GM10847 (cell line): Measurements from ENCODE around the gene ZNF793.
A peak's percentile ranks its signal among the peaks of the same experiment; 100 is the strongest.

Experiments
- POLR2A ChIP-seq: IDR thresholded peaks from 2 replicates; pipeline ENCODE4 v1.6.1; 2011; ENCODE audit not compliant: insufficient read length; ENCODE audit errors: extremely low read depth

ZNF793 gene

GRCh38 chr19:37519890-37520289, 13.2 kb downstream of the ZNF793 start:
- TF ChIP-seq POLR2A = no peak

GRCh38 chr19:37537391-37537947, 30.7 kb downstream of the ZNF793 start:
- TF ChIP-seq POLR2A = no peak

- peak; percentile 30 for TF ChIP-seq POLR2A
Observed at GRCh38 chr19:37551129-37551993, 44.6 kb downstream of the ZNF793 start.

DNA sequence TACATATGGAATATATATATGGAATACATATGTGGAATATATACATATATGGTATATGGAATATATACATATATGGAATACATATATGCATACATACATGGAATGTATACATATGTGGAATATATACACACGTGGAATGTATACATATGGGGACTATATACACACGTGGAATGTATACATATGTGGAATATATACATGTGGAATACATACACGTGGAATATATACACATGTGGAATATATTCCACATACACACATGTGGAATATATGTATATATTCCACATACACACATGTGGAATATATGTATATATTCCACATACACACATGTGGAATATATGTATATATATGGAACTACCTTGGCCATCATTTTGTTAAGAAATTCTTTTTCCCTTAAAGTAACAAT, 56.8 kb downstream of the ZNF793 start:
- TF ChIP-seq POLR2A = no peak

DNA sequence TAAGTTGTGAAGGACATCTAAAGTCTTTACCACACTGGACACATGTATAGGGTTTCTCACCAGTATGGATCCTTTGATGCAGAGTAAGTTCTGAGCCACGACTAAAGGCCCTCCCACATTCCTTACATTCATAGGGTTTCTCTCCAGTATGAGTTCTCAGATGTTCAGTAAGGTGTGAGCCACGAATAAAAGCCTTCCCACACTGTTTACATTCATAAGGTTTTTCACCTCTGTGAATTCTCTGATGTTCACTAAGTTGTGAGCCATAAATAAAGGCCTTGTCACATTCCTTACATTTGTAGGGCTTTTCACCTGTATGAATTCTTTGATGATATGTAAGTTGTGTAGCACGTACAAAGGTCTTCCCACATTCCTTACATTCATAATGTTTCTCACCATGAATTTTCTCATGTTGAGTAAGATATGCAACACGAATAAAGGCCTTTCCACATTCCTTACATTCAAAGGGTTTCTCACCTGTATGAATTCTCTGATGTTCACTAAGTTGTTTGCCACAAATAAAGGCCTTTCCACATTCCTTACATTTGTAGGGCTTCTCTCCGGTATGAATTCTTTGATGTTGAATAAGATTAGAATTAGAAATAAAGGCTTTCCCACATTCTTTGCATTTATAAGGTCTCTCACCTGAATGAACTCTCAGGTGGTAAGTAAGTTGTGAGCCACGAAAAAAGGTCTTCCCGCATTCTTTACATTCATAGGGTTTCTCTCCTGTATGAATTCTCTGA, 58.1 kb downstream of the ZNF793 start:
- TF ChIP-seq POLR2A = no peak

GRCh38 chr19:37565370-37565669, 58.6 kb downstream of the ZNF793 start:
- no peak for TF ChIP-seq POLR2A

- no peak for TF ChIP-seq POLR2A
Observed at GRCh38 chr19:37572203-37572602, 65.5 kb downstream of the ZNF793 start.

DNA sequence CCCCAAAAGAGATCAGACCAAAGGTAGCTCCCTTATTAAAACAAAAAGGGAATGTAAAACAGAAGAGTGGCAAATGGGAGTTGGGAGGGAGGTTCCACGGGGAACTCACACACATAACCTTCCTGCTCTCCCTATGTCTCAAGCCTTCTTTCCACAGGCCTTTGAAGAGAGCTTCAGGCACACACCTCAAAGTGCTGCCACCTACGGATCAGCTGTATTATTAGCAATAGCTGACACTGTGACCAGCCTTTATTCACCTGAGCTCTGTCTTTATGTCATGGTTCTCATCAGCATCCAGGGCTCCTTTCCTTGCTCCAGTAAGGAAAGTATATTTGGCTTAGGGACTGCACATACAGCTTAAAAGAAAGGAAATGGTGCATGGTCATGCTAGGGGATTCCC, 76.6 kb downstream of the ZNF793 start:
- TF ChIP-seq POLR2A = no peak
